H9 (cell line): ENCODE results near the gene ESRRB. TPM values are rescaled to one million over a fixed set of nuclear protein-coding genes. Genes with fewer than 3 reads are reported as not detected.

Source experiments
- DNase-seq: peaks from one replicate; pipeline ENCODE4 v3.0.0-alpha.2; 2017
- H2AFZ ChIP-seq: one replicate; pipeline ENCODE4 v1.6.1; 2013; ENCODE audit warnings: mild to moderate bottlenecking, low read length, control low read depth, moderate library complexity
- H2AK5ac ChIP-seq: 2 replicates; pipeline ENCODE4 v1.6.1; 2013; ENCODE audit warnings: low read length, control low read depth, mixed read lengths; ENCODE audit not compliant: insufficient read length
- H2BK120ac ChIP-seq: one replicate; pipeline ENCODE4 v1.6.1; 2013; ENCODE audit warnings: low read depth, mild to moderate bottlenecking, low read length, control low read depth, inconsistent platforms; ENCODE audit not compliant: poor library complexity, severe bottlenecking
- H2BK12ac ChIP-seq: 2 replicates; pipeline ENCODE4 v1.6.1; 2013; ENCODE audit warnings: low read length, control low read depth, mixed read lengths, low read depth; ENCODE audit not compliant: insufficient read length
- H2BK15ac ChIP-seq: 2 replicates; pipeline ENCODE4 v1.6.1; 2013; ENCODE audit warnings: low read depth, low read length, control low read depth
- H2BK20ac ChIP-seq: one replicate; pipeline ENCODE4 v1.6.1; 2013; ENCODE audit warnings: low read depth, mild to moderate bottlenecking, low read length, control low read depth, inconsistent platforms; ENCODE audit not compliant: poor library complexity, severe bottlenecking
- H2BK5ac ChIP-seq: 2 replicates; pipeline ENCODE4 v1.6.1; 2013; ENCODE audit warnings: low read length, control low read depth, mixed read lengths; ENCODE audit not compliant: insufficient read length
- H3K14ac ChIP-seq: 2 replicates; pipeline ENCODE4 v1.6.1; 2013; ENCODE audit warnings: low read length, control low read depth; ENCODE audit not compliant: insufficient read depth
- H3K18ac ChIP-seq: 2 replicates; pipeline ENCODE4 v1.6.1; 2013; ENCODE audit warnings: low read depth, mild to moderate bottlenecking, mixed read lengths, low read length, control low read depth; ENCODE audit not compliant: insufficient read length
- H3K23ac ChIP-seq: 2 replicates; pipeline ENCODE4 v1.6.1; 2013; ENCODE audit warnings: low read length, control low read depth, mixed read lengths, low read depth; ENCODE audit not compliant: insufficient read length
- H3K23me2 ChIP-seq: 2 replicates; pipeline ENCODE4 v1.6.1; 2013; ENCODE audit warnings: low read depth, mild to moderate bottlenecking, mixed read lengths, low read length, control low read depth; ENCODE audit not compliant: insufficient read length, poor library complexity, severe bottlenecking
- H3K27ac ChIP-seq: 2 replicates; pipeline ENCODE4 v1.5.1; 2013; ENCODE audit warnings: low read length, control low read depth, mixed read lengths, low read depth; ENCODE audit not compliant: insufficient read length
- H3K27me3 ChIP-seq: 2 replicates; pipeline ENCODE4 v1.6.1; 2013; ENCODE audit warnings: low read length, control low read depth, inconsistent platforms; ENCODE audit not compliant: insufficient read depth
- H3K4ac ChIP-seq: 2 replicates; pipeline ENCODE4 v1.6.1; 2013; ENCODE audit warnings: low read depth, mild to moderate bottlenecking, control low read depth, inconsistent platforms, low read length, moderate library complexity
- H3K4me1 ChIP-seq: 2 replicates; pipeline ENCODE4 v1.6.1; 2013; ENCODE audit warnings: low read length, control low read depth, inconsistent platforms; ENCODE audit not compliant: insufficient read depth
- H3K4me2 ChIP-seq: 2 replicates; pipeline ENCODE4 v1.6.1; 2013; ENCODE audit warnings: low read length, control low read depth, mixed read lengths; ENCODE audit not compliant: insufficient read length, insufficient read depth
- H3K56ac ChIP-seq: 2 replicates; pipeline ENCODE4 v1.6.1; 2013; ENCODE audit warnings: low read depth, mild to moderate bottlenecking, mixed read lengths, low read length, control low read depth; ENCODE audit not compliant: insufficient read length
- H3K79me1 ChIP-seq: 2 replicates; pipeline ENCODE4 v1.6.1; 2013; ENCODE audit warnings: low read depth, mild to moderate bottlenecking, moderate library complexity, low read length, control low read depth, inconsistent platforms; ENCODE audit not compliant: insufficient read depth, poor library complexity, severe bottlenecking
- H3K79me2 ChIP-seq: 2 replicates; pipeline ENCODE4 v1.6.1; 2013; ENCODE audit warnings: low read length, control low read depth, inconsistent platforms; ENCODE audit not compliant: insufficient read depth
- H3K9ac ChIP-seq: 2 replicates; pipeline ENCODE4 v1.6.1; 2013; ENCODE audit warnings: low read length, control low read depth, mixed read lengths; ENCODE audit not compliant: insufficient read length; ENCODE audit errors: extremely low read depth
- H3K9me3 ChIP-seq: one replicate; pipeline ENCODE4 v1.6.1; 2013; ENCODE audit warnings: low read depth, low read length, inconsistent platforms; ENCODE audit not compliant: control insufficient read depth
- H3T11ph ChIP-seq: one replicate; pipeline ENCODE4 v1.6.1; 2013; ENCODE audit warnings: mild to moderate bottlenecking, low read length, control low read depth, inconsistent platforms
- H4K20me1 ChIP-seq: one replicate; pipeline ENCODE4 v1.6.1; 2013; ENCODE audit not compliant: control insufficient read depth, insufficient read length, insufficient read depth
- H4K5ac ChIP-seq: 2 replicates; pipeline ENCODE4 v1.6.1; 2013; ENCODE audit warnings: low read depth, mild to moderate bottlenecking, mixed read lengths, low read length, control low read depth; ENCODE audit not compliant: insufficient read length
- H4K8ac ChIP-seq: replicated peaks from 2 replicates; pipeline ENCODE4 v1.6.1; 2013; ENCODE audit warnings: low read length, control low read depth, mixed read lengths, low read depth; ENCODE audit not compliant: insufficient read length
- H4K91ac ChIP-seq: 2 replicates; pipeline ENCODE4 v1.6.1; 2013; ENCODE audit warnings: low read depth, mild to moderate bottlenecking, moderate library complexity, mixed read lengths, low read length, control low read depth; ENCODE audit not compliant: insufficient read length
- H3K27ac Mint-ChIP-seq, 3 experiments: 2 replicates in 2 of 3; 3 replicates in 1 of 3; pipeline ENCODE4 v1.8.0; 2020 to 2021; ENCODE audit warnings: mixed read lengths in 3 of 3, mild to moderate bottlenecking in 1 of 3, moderate library complexity in 1 of 3
- H3K27me3 Mint-ChIP-seq: 2 replicates; pipeline ENCODE4 v1.8.0; 2021; ENCODE audit warnings: low read depth, mild to moderate bottlenecking, moderate library complexity, mixed read lengths
- H3K36me3 Mint-ChIP-seq, 3 experiments: 2 replicates in 2 of 3; 3 replicates in 1 of 3; pipeline ENCODE4 v1.8.0; 2020 to 2021; ENCODE audit warnings: low read depth in 3 of 3, mixed read lengths in 3 of 3; ENCODE audit not compliant: insufficient read depth in 1 of 3
- H3K4me1 Mint-ChIP-seq, 2 experiments: 2 replicates each; pipeline ENCODE4 v1.8.0; 2020; ENCODE audit warnings: mixed read lengths in 2 of 2
- H3K4me3 Mint-ChIP-seq, 2 experiments: 2 replicates in 1 of 2; 3 replicates in 1 of 2; pipeline ENCODE4 v1.8.0; 2020 to 2021; ENCODE audit warnings: mild to moderate bottlenecking in 2 of 2, mixed read lengths in 2 of 2, moderate library complexity in 1 of 2
- H3K9me3 Mint-ChIP-seq, 2 experiments: 2 replicates in 1 of 2; 3 replicates in 1 of 2; pipeline ENCODE4 v1.8.0; 2020; ENCODE audit warnings: mild to moderate bottlenecking in 2 of 2, mixed read lengths in 2 of 2, moderate library complexity in 1 of 2
- CTCF ChIP-seq: fragments of 200-600 bp; sonication (generic); conservative IDR thresholded peaks from 3 replicates; pipeline ENCODE4 v1.8.0; 2021; ENCODE audit warnings: antibody characterized with exemption, mild to moderate bottlenecking
- WGBS: extraction: QIAGEN DNeasy Blood & Tissue Kit; methylation state at CpG from one replicate; pipeline ENCODE4 v1.1.7; 2013; ENCODE audit warnings: missing lambda C conversion rate, low lambda C conversion rate, mixed read lengths; ENCODE audit not compliant: insufficient read length; ENCODE audit errors: extremely low coverage; 5-methylcytosine and 5-hydroxymethylcytosine counted together
- total RNA-seq: library from RNA; stranded (reverse); gene quantifications from 2 replicates; pipeline ENCODE4 v1.2.1, GENCODE V29; 2021

ESRRB gene
- total RNA-seq, 1 experiment from 2014 or later: 0.11 TPM

DNA sequence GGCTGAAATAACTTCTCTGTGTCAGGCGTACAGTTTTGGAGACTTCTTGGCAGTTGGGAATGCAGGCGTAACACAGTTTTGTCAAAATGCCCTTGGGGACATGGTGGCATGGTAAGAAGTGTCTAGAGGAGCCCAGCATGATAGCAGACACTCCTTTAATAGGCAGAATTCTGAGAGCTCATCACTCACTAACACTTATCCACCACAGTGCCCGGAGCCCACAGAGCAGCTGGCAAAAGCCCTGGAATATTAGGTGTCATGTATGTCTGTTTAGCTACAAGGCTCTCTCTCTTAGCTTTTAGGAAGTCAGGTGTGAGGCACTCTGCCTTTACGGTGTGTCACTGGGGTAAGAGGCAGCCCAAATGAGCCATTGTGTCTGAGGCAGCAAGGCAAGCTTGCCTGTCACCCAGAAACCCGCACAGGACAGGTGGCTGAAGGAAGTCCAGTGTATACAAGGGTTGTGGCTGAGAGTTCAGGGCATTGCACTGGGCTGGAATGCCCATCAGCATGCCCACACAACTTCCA, 96.3 kb downstream of the ESRRB start:
- H3K27ac ChIP-seq: no peak overlapping the region
- no peaks in the 10 kb centered on the region for H3K79me1 ChIP-seq
- H4K8ac ChIP-seq: no peak overlapping the region
- Mint-ChIP-seq H3K27ac (no peak overlapping the region), H3K4me1 (peaks cover 2 to 8% of the 10 kb centered on the region in 2 experiments; a peak in 3 of 4 replicates), H3K27me3 (peaks cover 6% of the 10 kb centered on the region; the same call in 1 of the 2 replicates), H3K36me3 (no peaks in the 10 kb centered on the region), H3K4me3 (no peak overlapping the region), H3K9me3 (no peaks in the 10 kb centered on the region)
- H3K14ac ChIP-seq: no peak overlapping the region
- no peak overlapping the region for H2AK5ac ChIP-seq
- H3K23ac ChIP-seq: no peak overlapping the region
- no peak overlapping the region for H4K5ac ChIP-seq
- H3K9me3 ChIP-seq: no peaks in the 10 kb centered on the region
- no peak overlapping the region for H2BK20ac ChIP-seq
- H3K23me2 ChIP-seq: no peaks in the 10 kb centered on the region
- no peak overlapping the region for H3K4ac ChIP-seq
- H3K79me2 ChIP-seq: no peaks in the 10 kb centered on the region
- no peaks in the 10 kb centered on the region for H3K27me3 ChIP-seq
- H3K56ac ChIP-seq: no peak overlapping the region
- no peak overlapping the region for H2BK120ac ChIP-seq
- WGBS: no CpG with 5 or more reads among the region's 5 CpGs
- no peak overlapping the region for H3K18ac ChIP-seq
- no peaks in the 10 kb centered on the region for H4K20me1 ChIP-seq
- no peak overlapping the region for H2BK12ac ChIP-seq
- DNase-seq: no peak
- H2AFZ ChIP-seq: no peak overlapping the region
- H4K91ac ChIP-seq: no peak overlapping the region
- no peak overlapping the region for H2BK5ac ChIP-seq
- no peak overlapping the region for H2BK15ac ChIP-seq
- H3K9ac ChIP-seq: no peak overlapping the region
- no peak overlapping the region for H3K4me2 ChIP-seq
- no peaks in the 10 kb centered on the region for H3K4me1 ChIP-seq
- no peak for TF ChIP-seq CTCF
- H3T11ph ChIP-seq: no peak overlapping the region
